Loucy (cell line): ENCODE data around the gene VTI1B.

Experiments used
- EZH2phosphoT487 ChIP-seq: fragments of 200-600 bp; IDR thresholded peaks from 2 replicates; pipeline ENCODE4 v1.6.1; 2018; ENCODE audit warnings: antibody characterized with exemption, mild to moderate bottlenecking, moderate library complexity, borderline replicate concordance
- TF ChIP-seq, protein P1 (sequence below): fragments of 200-600 bp; sonication (generic); conservative IDR thresholded peaks from 2 replicates; pipeline ENCODE4 v1.5.1; 2014; ENCODE audit warnings: mild to moderate bottlenecking, antibody characterized with exemption, low read length

GRCh38 chr14:67602076-67602475 lies 72.4 kb downstream of the VTI1B start:
- no peak for TF ChIP-seq EZH2phosphoT487
- TF ChIP-seq, protein P1, sequence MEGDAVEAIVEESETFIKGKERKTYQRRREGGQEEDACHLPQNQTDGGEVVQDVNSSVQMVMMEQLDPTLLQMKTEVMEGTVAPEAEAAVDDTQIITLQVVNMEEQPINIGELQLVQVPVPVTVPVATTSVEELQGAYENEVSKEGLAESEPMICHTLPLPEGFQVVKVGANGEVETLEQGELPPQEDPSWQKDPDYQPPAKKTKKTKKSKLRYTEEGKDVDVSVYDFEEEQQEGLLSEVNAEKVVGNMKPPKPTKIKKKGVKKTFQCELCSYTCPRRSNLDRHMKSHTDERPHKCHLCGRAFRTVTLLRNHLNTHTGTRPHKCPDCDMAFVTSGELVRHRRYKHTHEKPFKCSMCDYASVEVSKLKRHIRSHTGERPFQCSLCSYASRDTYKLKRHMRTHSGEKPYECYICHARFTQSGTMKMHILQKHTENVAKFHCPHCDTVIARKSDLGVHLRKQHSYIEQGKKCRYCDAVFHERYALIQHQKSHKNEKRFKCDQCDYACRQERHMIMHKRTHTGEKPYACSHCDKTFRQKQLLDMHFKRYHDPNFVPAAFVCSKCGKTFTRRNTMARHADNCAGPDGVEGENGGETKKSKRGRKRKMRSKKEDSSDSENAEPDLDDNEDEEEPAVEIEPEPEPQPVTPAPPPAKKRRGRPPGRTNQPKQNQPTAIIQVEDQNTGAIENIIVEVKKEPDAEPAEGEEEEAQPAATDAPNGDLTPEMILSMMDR = no peak
